Measurements from ENCODE around the gene MAK. TPM values are rescaled to one million over a fixed set of nuclear protein-coding genes. Genes with fewer than 3 reads are reported as not detected.

The MAK gene
- total RNA-seq, 2 donors from 2014 or later = 0.63 TPM; not detected in 1

DNA sequence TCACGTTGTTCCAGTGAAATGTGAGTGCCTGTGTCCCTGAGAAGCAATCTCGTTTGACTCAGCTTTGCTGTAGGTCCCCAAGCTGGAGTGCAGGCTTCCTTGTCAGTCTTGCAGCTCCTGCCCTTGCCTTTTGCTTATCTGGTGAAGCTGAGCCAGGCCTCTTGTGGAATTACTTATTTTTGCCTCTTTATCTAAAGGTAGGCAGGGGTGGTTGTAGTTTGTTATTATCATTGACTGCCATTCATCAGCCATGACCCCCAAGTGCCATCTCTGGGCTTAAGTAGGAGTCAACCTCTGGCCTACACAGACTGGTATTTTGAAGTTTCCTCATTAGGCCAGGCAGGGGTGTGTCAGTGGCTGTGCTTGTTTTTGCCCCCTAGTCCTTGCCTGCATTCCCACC is 88.6 kb downstream of the MAK start:
- peaks cover 8% of the 10 kb centered on the region for H3K36me3 ChIP-seq
- TF ChIP-seq, protein P1, sequence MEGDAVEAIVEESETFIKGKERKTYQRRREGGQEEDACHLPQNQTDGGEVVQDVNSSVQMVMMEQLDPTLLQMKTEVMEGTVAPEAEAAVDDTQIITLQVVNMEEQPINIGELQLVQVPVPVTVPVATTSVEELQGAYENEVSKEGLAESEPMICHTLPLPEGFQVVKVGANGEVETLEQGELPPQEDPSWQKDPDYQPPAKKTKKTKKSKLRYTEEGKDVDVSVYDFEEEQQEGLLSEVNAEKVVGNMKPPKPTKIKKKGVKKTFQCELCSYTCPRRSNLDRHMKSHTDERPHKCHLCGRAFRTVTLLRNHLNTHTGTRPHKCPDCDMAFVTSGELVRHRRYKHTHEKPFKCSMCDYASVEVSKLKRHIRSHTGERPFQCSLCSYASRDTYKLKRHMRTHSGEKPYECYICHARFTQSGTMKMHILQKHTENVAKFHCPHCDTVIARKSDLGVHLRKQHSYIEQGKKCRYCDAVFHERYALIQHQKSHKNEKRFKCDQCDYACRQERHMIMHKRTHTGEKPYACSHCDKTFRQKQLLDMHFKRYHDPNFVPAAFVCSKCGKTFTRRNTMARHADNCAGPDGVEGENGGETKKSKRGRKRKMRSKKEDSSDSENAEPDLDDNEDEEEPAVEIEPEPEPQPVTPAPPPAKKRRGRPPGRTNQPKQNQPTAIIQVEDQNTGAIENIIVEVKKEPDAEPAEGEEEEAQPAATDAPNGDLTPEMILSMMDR (IDR thresholded peaks at IDR 0.05) = no peak
- no peak for ATAC-seq (ENCODE audit: insufficient number of reproducible peaks, low FRiP score, low read depth)

GRCh38 chr6:10747251-10747972 is 90.9 kb downstream of the MAK start, which contains the start of gene TMEM14B:
Gene TMEM14B, plus strand, starts transcription at chr6:10747805. Its CDS starts 1,441 bp downstream, at chr6:10749246.
- DNase-seq (ENCODE audit: low spot score) (peak; percentile 98), ATAC-seq (ENCODE audit: insufficient number of reproducible peaks, low FRiP score, low read depth) (peak; percentile 97)
- no peaks in the 10 kb centered on the region for H3K36me3 ChIP-seq

More for the DNA sequence above, 88.6 kb downstream of the MAK start:
- no peak for DNase-seq (ENCODE audit: low spot score)
- Histone ChIP-seq H3K27ac (no peak overlapping the region), H3K9me3 (no peaks in the 10 kb centered on the region), H3K4me1 (ENCODE audit: control insufficient read depth in 1 of 2, low read depth in 2 of 2) (peaks cover 25 to 27% of the 10 kb centered on the region in 2 donors), H3K4me3 (no peak overlapping the region), H3K27me3 (replicated peaks; ENCODE audit: insufficient read depth) (no peaks in the 10 kb centered on the region)

GRCh38 chr6:10746915-10747250 is 91.5 kb downstream of the MAK start:
- Histone ChIP-seq H3K27me3 (replicated peaks; ENCODE audit: insufficient read depth) (no peaks in the 10 kb centered on the region), H3K4me3 (peak overlapping the region; percentile 99), H3K9me3 (no peaks in the 10 kb centered on the region), H3K27ac (peak overlapping the region; percentile 33 to 79), H3K36me3 (no peaks in the 10 kb centered on the region), H3K4me1 (ENCODE audit: control insufficient read depth in 1 of 2, low read depth in 2 of 2) (peaks cover 25 to 27% of the 10 kb centered on the region in 2 donors)
- TF ChIP-seq, protein P1 (IDR thresholded peaks at IDR 0.05) = no peak
- no peak for ATAC-seq (ENCODE audit: insufficient number of reproducible peaks, low FRiP score, low read depth)
- DNase-seq (ENCODE audit: low spot score) = no peak

More at GRCh38 chr6:10747251-10747972, 90.9 kb downstream of the MAK start, which contains the start of gene TMEM14B:
- H3K27me3 ChIP-seq (replicated peaks; ENCODE audit: insufficient read depth) = no peaks in the 10 kb centered on the region
- H3K4me3 ChIP-seq = peak within 1 kb of the TSS; percentile 99
- no peaks in the 10 kb centered on the region for H3K9me3 ChIP-seq
- H3K27ac ChIP-seq = peak within 1 kb of the TSS; percentile 68 to 79
- TF ChIP-seq, protein P1 (IDR thresholded peaks at IDR 0.05) = no peak
- H3K4me1 ChIP-seq (ENCODE audit: control insufficient read depth in 1 of 2, low read depth in 2 of 2) = peaks cover 25 to 27% of the 10 kb centered on the region in 2 donors

DNA sequence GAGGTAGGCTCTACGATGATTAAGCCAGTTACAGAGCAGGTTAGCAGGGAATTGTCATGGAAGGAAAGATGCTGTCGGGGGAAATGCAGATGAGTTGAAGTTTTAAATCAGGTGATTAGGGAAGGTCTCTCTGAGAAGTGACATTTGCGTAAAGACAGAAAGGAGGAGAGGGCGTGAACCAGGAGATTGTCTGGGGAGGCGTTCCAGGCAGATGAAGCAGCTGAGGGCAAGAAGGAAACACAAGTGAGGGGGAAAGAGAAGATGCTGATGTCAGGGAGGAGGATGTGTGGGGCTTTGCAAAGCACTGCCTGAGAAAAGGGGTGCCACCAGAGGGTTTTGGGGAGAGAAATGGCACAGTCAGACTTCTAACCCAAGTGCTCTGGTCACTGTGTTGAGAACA is 93.2 kb downstream of the MAK start:
- H3K27me3 ChIP-seq (replicated peaks; ENCODE audit: insufficient read depth) = no peaks in the 10 kb centered on the region
- TF ChIP-seq, protein P1 (IDR thresholded peaks at IDR 0.05) = no peak
- ATAC-seq (ENCODE audit: insufficient number of reproducible peaks, low FRiP score, low read depth) = no peak
- H3K4me3 ChIP-seq = no peak overlapping the region
- H3K4me1 ChIP-seq (ENCODE audit: control insufficient read depth in 1 of 2, low read depth in 2 of 2) = peaks cover 22 to 25% of the 10 kb centered on the region in 2 donors
- no peaks in the 10 kb centered on the region for H3K36me3 ChIP-seq
- no peak for DNase-seq (ENCODE audit: low spot score)
- H3K27ac ChIP-seq = no peak overlapping the region
- H3K9me3 ChIP-seq = no peaks in the 10 kb centered on the region

GRCh38 chr6:10743515-10743914 is 94.8 kb downstream of the MAK start:
- TF ChIP-seq, protein P1 (IDR thresholded peaks at IDR 0.05) = no peak
- no peak for DNase-seq (ENCODE audit: low spot score)
- no peaks in the 10 kb centered on the region for H3K36me3 ChIP-seq
- ATAC-seq (ENCODE audit: insufficient number of reproducible peaks, low FRiP score, low read depth) = no peak
- no peak overlapping the region for H3K27ac ChIP-seq
- H3K9me3 ChIP-seq = no peaks in the 10 kb centered on the region
- peaks cover 6 to 9% of the 10 kb centered on the region in 2 donors for H3K4me1 ChIP-seq (ENCODE audit: control insufficient read depth in 1 of 2, low read depth in 2 of 2)
- no peaks in the 10 kb centered on the region for H3K27me3 ChIP-seq (replicated peaks; ENCODE audit: insufficient read depth)
- no peak overlapping the region for H3K4me3 ChIP-seq

Data from thoracic aorta (tissue), 2 donors.